SIG-M5 treated with dmso at 0.1 percent for 504 hours (cell line): Measurements from ENCODE around the gene TCEAL3.
"Not testable (repeated sequence)": the region's sequence is repeated elsewhere in the genome, so short reads cannot be mapped to it uniquely, and the experiment has no call there.

Experiments used
- DNase-seq: peaks from one replicate; lab custom pipeline; 2025; ENCODE audit not compliant: unreplicated experiment; lab: John Stamatoyannopoulos, UW

Gene TCEAL3, protein sequence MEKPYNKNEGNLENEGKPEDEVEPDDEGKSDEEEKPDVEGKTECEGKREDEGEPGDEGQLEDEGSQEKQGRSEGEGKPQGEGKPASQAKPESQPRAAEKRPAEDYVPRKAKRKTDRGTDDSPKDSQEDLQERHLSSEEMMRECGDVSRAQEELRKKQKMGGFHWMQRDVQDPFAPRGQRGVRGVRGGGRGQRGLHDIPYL

GRCh38 chrX:103607364-103608305 is at the start of gene TCEAL3:
TCEAL3 (plus strand) TSS chrX:103607963; CDS start chrX:103609065, 1,102 bp downstream.
- DNase-seq = no peak

DNA sequence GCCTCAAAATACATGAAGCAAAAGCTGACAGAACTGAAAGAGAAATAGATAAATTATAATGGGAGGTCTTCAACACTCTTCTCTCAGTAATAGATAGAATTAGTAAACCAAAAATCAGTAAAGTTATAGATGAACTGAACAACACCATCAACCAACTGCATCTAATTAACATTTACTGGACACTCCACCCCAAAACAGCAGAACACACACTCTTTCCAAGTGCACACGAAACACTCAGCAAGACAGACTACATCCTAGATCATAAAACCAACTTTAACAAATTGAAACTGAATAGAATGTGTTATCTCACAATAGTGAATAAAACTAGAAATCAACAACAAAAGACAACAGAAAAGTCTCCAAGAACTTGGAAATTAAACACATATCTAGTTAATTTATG is 47.5 kb upstream of the TCEAL3 start:
- no peak for DNase-seq

DNA sequence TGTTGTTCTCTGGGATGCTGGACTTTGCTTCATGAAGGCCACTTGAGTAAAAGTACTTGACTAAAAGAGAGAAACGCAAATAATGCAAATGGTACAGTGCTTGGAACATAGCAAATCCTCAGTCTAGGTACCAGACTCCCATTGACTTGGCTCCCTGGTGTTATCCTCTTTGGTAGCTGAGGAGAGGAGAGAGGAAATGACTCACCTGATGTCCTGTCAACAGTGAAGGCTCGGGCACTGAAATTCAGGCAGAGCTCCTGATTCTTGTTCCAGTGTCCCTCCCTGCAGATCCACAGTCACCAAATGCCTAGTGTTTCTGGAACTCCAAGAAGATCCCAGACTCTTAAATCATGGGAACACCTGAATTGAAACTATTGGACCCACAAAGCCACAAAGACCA is 45.0 kb upstream of the TCEAL3 start:
- DNase-seq = no peak

DNA sequence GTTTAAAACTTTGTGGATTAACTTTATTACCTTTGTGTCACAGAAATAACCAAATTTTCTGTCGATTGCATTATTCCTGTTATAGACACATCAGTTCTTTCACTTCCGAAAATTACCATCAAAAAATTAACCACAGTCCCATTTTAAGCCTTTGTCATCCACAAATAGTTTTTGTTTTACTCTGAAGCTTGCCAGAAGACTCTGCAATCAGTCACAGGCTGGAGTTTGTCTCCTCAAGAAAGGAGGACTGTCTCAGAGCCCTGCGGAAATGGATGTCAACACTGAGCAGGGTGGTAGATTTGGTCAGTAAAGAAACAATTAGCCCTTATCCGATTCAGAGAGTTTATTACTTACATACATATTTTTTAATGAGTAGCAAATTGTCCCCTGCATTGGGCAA is 42.6 kb upstream of the TCEAL3 start:
- peak; percentile 9 for DNase-seq

DNA sequence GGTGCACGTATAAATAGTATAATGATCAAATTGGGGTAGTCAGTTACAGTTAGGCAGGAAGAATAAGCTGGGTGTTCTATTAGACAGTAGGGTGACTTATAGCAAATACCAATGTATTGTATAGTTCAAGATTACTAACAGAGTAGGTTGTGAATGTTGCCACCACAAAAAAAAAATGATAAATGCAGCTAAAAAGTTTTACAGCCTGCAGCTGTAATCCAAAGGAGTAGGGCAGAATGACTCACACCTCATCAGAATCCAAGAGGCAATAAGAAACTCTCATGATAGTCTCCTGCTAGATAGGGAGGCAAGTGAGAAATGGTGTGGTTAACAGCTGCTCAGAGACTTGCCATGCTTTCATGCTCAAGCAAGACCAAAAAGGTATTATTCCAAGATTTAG is 42.0 kb upstream of the TCEAL3 start:
- no peak for DNase-seq

- DNase-seq = no peak
Measured at GRCh38 chrX:103571121-103571520, 36.6 kb upstream of the TCEAL3 start.

DNA sequence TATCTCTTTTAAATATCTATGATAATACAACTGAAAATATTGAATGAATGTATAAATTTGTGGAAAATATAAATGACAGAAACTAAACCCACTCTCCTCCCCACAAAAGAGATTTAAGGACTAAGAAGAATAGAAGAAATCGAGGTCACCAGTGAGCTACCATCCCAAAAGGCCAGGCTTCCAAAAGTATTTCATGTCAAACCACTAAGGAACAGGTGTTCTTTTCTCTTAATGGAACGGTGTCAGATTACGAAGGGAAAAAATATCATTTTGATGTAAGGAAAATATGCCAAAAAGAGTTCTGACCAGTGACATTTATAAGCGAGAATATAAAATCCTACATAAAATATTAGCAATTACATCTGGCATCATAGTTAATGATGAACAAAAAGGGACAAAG is 36.0 kb upstream of the TCEAL3 start:
- no peak for DNase-seq

- no peak for DNase-seq
Measured at GRCh38 chrX:103573202-103573601, 34.6 kb upstream of the TCEAL3 start.

GRCh38 chrX:103584596-103584995 is 23.2 kb upstream of the TCEAL3 start:
- DNase-seq = no peak

- DNase-seq = peak; percentile 19
Measured at GRCh38 chrX:103585411-103586313, 22.1 kb upstream of the TCEAL3 start, which contains the start of gene TCEAL4. TCEAL4 (plus strand) TSS chrX:103585515; CDS start chrX:103586676, 1,161 bp downstream.

GRCh38 chrX:103586314-103586646 is 21.5 kb upstream of the TCEAL3 start:
- no peak for DNase-seq

DNA sequence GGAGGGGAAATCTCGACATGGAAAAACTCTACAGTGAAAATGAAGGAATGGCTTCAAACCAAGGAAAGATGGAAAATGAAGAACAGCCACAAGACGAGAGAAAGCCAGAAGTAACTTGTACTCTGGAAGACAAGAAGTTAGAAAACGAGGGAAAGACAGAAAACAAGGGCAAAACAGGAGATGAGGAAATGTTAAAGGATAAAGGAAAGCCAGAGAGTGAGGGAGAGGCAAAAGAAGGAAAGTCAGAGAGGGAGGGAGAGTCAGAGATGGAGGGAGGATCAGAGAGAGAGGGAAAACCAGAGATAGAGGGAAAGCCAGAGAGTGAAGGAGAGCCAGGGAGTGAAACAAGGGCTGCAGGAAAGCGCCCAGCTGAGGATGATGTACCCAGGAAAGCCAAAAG is 21.1 kb upstream of the TCEAL3 start:
- no peak for DNase-seq

GRCh38 chrX:103592295-103592694 is 15.5 kb upstream of the TCEAL3 start:
- DNase-seq = not testable (repeated sequence)

- DNase-seq = not testable (repeated sequence)
Measured at GRCh38 chrX:103595202-103595601, 12.6 kb upstream of the TCEAL3 start.

GRCh38 chrX:103608306-103608963 is 672 bp downstream of the TCEAL3 start:
- DNase-seq = no peak

GRCh38 chrX:103610282-103610681 is 2.5 kb downstream of the TCEAL3 start:
- no peak for DNase-seq

GRCh38 chrX:103613362-103613890 is 5.7 kb downstream of the TCEAL3 start:
- DNase-seq = no peak

- DNase-seq = no peak
Measured at GRCh38 chrX:103614999-103615398, 7.2 kb downstream of the TCEAL3 start.

DNA sequence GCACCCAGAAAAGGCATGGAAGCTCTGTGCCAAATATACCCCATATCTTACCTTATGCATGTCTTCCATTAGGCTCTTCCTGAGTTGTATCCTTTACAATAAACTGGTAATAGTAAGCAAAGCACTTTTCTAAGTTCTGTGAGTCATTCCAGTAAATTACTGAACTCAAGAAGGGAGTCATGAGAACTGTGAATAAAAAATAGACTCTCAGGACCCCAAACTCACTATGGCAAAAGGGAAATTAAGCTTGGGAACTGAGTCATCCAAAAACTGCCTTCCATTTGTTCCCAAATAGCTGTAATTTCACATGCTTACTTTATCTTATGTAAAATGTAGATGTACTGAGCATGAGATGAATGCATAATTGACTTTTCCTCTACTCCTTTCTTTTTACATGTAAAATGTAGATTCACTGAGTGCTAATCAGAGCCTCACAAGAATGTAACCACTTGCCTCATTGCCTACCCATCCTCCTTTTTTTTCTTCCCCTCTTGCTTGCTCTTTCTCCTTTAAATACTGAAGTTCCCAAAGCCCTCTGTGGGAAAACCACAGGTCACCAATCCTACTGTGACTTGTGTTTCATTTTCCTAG is 8.1 kb downstream of the TCEAL3 start:
- no peak for DNase-seq

GRCh38 chrX:103616676-103617186 is 9.0 kb downstream of the TCEAL3 start:
- DNase-seq = no peak
